HG02759 (cell line): ENCODE data around the gene ZNF18.
"Not testable (repeated sequence)": the region's sequence is repeated elsewhere in the genome, so short reads cannot be mapped to it uniquely, and the experiment has no call there.

Experiments
- ATAC-seq: cut with Tn5 transposase; IDR thresholded peaks from one replicate; pipeline ENCODE4 v1.9.1; 2021; ENCODE audit warnings: mild to moderate bottlenecking, moderate library complexity; ENCODE audit not compliant: unreplicated experiment

ZNF18 gene

DNA sequence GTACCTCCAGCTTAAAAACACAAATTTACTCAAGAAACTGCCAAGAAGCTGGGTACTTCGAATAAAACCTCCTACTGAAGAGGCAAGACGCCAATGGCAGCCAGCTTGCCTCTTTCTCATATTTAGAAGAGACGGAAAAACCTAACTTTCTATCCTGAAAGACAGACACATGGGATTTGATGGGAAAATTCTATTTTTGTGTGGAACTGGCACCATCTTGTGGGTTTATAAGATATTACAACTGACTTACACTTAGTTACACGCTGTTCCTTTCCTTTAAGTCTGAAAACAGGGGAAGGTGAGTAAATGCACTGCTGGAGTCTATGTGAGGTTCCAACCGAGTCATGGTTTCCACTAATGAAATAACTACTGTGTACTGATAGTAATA is 10.3 kb downstream of the ZNF18 start:
- ATAC-seq: no peak

- no peak for ATAC-seq
Observed at GRCh38 chr17:11986179-11986941, 10.9 kb downstream of the ZNF18 start.

GRCh38 chr17:11981862-11982261 is 15.4 kb downstream of the ZNF18 start:
- ATAC-seq: no peak

DNA sequence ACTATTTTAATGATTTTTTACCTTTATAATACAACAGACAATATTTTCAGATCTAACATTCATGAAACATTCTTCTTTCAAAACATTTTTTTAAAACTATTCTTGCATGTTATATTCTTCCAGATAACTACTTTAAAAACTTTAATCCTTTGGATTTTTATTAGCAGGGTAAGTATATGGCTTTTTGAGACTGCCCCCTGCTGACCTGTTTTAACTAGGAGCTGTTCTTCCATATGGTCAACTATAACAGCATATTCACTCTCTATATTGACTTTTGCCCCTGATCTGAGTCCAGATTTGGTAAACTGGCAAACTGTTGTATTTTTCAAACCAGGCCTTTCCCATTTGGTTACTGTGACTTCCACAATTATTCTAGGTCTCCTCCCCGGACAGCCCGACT is 16.5 kb downstream of the ZNF18 start:
- no peak for ATAC-seq

- no peak for ATAC-seq
Observed at GRCh38 chr17:11979795-11980194, 17.5 kb downstream of the ZNF18 start.

DNA sequence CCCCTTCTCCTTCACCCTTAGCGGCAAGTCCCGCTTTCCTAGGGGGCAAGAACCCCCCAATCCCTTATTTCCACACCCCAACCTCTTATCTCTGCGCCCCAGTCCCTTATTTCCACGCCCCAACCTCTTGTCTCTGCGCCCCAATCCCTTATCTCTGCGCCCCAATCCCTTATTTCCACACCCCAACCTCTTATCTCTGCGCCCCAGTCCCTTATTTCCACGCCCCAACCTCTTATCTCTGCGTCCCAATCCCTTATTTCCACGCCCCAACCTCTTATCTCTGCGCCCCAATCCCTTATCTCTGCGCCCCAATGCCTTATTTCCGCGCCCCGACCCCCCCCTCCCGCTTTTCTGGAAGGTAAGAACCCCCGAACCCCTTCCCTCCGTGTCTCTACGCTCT is 24.5 kb downstream of the ZNF18 start:
- ATAC-seq: not testable (repeated sequence)

DNA sequence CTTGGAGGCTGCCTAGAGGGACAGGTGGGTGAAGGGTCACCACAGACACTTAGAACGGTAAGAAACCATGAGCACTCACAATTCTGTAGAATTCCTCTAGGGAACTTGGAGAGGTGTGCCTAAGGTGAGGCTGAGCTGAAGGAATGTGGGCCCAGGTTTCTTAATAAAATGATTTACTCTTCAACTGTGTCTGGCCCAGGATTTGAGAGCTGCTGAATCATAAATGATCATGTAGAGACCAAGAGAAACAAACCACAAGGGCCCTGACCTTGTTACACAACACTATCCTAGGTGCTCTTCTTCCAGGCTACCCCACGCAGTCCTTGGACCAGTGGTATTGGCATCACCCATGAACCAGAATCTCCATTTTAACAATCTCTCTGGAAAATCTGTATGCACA is 27.7 kb downstream of the ZNF18 start:
- ATAC-seq: no peak

- no peak for ATAC-seq
Observed at GRCh38 chr17:11954936-11955335, 42.3 kb downstream of the ZNF18 start.

- no peak for ATAC-seq
Observed at GRCh38 chr17:11953924-11954323, 43.4 kb downstream of the ZNF18 start.

DNA sequence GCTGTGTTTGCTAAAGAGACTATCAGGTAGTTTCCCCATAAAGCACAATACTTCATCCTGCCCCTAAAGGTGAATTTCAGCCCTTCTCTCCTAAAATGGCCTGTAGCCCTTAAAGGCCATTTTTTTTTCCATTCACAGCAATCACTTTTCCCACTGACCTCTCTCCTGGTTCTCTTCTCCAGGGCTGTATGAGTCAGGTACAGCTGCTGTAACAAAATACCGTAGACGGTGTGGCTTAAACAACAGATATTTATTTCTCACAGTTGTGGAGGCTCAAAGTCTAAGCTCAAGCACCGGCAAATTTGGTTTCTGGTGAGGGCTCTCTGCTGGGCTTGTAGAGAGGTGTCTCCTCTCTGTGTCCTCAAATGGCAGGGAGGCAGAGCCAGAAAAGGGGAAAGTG is 44.7 kb downstream of the ZNF18 start:
- no peak for ATAC-seq

- ATAC-seq: no peak
Observed at GRCh38 chr17:11950771-11951519, 46.3 kb downstream of the ZNF18 start.

DNA sequence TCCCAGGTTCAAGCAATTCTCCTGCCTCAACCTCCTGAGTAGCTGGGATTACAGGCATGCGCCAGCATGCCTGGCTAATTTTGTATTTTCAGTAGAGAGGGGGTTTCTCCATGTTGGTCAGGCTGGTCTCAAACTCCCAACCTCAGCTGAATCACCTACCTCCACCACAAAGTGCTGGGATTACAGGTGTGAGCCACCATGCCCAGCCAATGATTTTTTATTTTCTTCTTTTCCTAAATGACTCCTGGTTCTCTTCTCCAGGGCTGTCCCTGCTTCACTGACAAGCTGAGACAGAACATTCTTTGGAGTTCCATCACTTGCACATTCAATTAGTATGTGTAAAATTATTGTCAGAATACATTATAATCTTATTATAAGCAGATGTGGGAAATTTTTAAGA is 47.7 kb downstream of the ZNF18 start:
- ATAC-seq: not testable (repeated sequence)

DNA sequence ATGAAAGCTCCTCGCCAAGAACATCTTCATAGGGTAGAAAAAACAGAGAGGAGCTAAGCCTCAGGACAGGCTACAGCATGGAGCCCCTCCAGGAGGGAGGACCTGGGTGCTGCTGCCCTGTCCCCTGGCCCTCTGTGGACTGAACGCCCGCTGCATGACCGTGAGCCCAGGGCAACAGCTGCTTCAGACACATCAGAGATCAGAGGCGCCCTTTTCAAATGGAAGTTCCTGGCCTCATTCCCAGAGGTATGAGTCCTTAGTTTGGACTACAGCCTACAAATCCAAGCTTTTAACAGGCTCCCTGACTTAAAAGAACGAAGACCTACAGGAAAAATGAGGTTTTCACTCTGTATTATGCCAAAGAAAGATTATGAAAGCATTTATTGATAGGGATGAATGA is 48.5 kb downstream of the ZNF18 start:
- no peak for ATAC-seq

DNA sequence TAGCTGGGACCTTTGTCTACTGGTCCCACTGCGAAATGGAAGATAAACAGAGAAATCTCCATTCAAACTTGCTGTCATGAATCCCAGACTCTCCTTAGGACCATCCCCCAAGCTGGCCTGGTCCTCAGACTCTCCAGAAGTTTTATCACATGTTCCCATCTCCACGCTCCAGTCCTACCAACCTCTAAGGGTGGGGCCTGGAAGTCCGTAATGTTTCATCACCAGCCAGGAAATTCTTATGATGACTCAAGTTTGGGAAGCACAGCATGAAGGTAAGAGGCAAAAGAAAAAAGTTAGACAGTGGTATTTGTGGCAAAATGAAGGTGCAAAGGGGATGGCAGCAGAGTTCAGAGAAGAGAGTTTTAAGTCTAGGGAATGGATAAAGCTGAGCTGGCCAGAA is 52.7 kb downstream of the ZNF18 start:
- no peak for ATAC-seq

GRCh38 chr17:11943759-11944347 is 53.4 kb downstream of the ZNF18 start:
- no peak for ATAC-seq

GRCh38 chr17:11943086-11943485 is 54.2 kb downstream of the ZNF18 start:
- not testable (repeated sequence) for ATAC-seq

- no peak for ATAC-seq
Observed at GRCh38 chr17:11940904-11941303, 56.4 kb downstream of the ZNF18 start.

DNA sequence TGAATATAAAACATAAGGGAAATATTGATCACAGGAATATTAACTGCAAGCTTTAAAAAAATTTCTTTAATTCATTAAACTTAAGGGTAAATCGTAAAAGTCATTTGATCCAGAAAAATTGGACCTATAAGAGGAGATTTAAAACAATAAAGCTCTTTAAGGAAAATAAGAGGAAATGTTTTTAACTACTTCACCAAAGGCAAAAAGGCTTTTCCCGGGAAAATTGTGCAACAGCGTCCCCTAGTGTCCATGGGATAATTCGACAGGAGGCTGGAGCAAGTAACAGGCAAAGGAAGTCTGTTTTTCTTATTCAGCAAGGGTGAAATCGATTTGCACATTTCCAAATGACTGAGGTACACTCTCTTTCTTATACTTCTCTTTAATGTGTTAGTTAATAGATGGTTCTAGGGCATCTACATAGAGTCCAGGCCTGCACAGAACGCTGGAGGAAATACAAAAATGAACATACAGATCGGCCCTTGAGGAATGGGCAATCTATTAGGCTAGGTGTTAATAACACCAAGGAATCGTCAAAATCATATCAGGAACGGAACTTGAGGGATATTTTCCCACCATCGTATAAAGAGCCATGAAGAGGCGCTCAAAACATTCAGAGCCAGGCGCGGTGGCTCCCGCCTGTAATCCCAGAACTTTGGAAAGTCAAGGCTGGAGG is 61.4 kb downstream of the ZNF18 start:
- ATAC-seq: no peak

DNA sequence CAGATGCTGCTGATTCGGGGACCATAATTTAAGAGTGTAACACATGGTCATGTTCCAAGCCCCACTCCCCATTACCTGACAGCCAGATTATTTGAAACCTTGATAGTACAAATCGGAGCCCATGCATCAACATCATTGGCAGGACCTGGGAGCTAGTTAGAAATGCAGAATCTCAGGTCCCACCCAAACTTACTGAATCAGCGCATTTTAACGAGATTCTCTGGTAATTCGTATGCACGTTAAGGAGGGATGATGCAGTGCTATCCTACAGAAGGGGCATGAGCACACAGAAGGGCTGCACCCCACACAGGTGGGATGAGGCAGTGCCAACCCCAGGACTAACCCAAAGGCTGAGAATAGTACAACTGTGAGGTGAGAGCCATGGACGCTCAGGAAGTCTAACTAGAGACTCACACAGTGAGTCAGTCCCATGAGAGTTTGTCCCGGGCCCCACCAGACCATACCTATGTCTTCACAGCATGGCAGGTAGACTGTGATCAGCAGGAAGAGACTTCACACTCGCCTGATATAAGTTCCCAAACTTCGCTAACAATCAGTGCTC is 64.9 kb downstream of the ZNF18 start:
- ATAC-seq: no peak

GRCh38 chr17:11928436-11928835 is 68.8 kb downstream of the ZNF18 start:
- no peak for ATAC-seq
